ENCODE data around the gene BRSK1.

DNA sequence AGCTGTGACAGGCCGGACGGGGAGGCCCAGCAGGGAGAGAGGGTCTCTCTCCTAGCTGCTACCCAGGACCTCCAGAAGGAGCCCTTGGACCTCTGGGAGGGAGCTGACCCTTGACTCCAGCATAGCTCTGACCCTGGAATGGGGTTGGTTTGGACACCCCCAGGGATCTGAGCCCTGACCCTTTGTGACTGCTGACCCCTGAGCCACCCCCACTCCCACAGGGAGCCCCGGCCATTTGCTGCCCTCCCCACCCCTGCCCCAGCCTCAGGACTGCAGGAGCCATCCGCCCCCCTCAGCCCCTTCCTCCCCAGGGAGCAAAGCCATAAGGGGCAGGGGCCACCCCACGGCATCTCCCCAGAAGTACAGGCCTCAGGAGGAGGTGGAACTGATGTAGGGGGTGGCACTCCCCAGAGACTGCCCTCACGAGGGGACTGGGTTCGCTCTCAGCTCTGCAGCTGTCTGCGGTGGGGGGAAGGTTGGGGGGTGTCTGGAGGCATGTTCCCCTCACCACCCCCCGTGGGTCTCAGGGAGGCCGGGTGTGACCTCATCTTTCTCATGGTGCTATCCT lies 63.7 kb downstream of the BRSK1 start:
- TF ChIP-seq, protein P1, sequence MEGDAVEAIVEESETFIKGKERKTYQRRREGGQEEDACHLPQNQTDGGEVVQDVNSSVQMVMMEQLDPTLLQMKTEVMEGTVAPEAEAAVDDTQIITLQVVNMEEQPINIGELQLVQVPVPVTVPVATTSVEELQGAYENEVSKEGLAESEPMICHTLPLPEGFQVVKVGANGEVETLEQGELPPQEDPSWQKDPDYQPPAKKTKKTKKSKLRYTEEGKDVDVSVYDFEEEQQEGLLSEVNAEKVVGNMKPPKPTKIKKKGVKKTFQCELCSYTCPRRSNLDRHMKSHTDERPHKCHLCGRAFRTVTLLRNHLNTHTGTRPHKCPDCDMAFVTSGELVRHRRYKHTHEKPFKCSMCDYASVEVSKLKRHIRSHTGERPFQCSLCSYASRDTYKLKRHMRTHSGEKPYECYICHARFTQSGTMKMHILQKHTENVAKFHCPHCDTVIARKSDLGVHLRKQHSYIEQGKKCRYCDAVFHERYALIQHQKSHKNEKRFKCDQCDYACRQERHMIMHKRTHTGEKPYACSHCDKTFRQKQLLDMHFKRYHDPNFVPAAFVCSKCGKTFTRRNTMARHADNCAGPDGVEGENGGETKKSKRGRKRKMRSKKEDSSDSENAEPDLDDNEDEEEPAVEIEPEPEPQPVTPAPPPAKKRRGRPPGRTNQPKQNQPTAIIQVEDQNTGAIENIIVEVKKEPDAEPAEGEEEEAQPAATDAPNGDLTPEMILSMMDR (IDR thresholded peaks at IDR 0.05), result no peak
- TF ChIP-seq POLR2A (IDR thresholded peaks at IDR 0.05), result no peak
